Hepatocyte (in vitro differentiated cells): ENCODE data around the gene GALR2. TPM values are rescaled to one million over a fixed set of nuclear protein-coding genes. Genes with fewer than 3 reads are reported as not detected.
"Not testable (repeated sequence)": the region's sequence is repeated elsewhere in the genome, so short reads cannot be mapped to it uniquely, and the experiment has no call there.

Experiments used
- DNase-seq: peaks from one replicate; pipeline ENCODE4 v3.0.0-alpha.2; 2016; ENCODE audit warnings: low spot score
- H2AFZ ChIP-seq: fragments of 200-600 bp; sonication (generic); 2 replicates; pipeline ENCODE4 v1.6.0; 2016; ENCODE audit warnings: antibody characterized with exemption, mild to moderate bottlenecking
- H3K27ac ChIP-seq: fragments of 200-600 bp; sonication (generic); 2 replicates; pipeline ENCODE4 v1.5.1; 2016; ENCODE audit warnings: mild to moderate bottlenecking
- H3K27me3 ChIP-seq: fragments of 200-600 bp; sonication (generic); 2 replicates; pipeline ENCODE4 v1.6.1; 2016
- H3K36me3 ChIP-seq: fragments of 200-600 bp; sonication (generic); replicated peaks from 2 replicates; pipeline ENCODE4 v1.5.1; 2016; ENCODE audit warnings: low read depth; ENCODE audit not compliant: insufficient read depth
- H3K4me1 ChIP-seq: fragments of 200-600 bp; sonication (generic); 2 replicates; pipeline ENCODE4 v1.5.1; 2016; ENCODE audit warnings: mild to moderate bottlenecking, moderate library complexity; ENCODE audit not compliant: insufficient read depth
- H3K4me2 ChIP-seq: fragments of 200-600 bp; sonication (generic); 2 replicates; pipeline ENCODE4 v1.6.0; 2016
- H3K4me3 ChIP-seq: fragments of 200-600 bp; sonication (generic); 2 replicates; pipeline ENCODE4 v1.5.1; 2016; ENCODE audit warnings: mild to moderate bottlenecking
- H3K79me2 ChIP-seq: fragments of 200-600 bp; sonication (generic); 2 replicates; pipeline ENCODE4 v1.6.0; 2017; ENCODE audit warnings: mild to moderate bottlenecking
- H3K9me2 ChIP-seq: fragments of 200-600 bp; sonication (generic); replicated peaks from 2 replicates; pipeline ENCODE4 v1.6.0; 2017; ENCODE audit warnings: mild to moderate bottlenecking; ENCODE audit not compliant: insufficient read depth
- H3K9me3 ChIP-seq: fragments of 200-600 bp; sonication (generic); 2 replicates; pipeline ENCODE4 v1.5.1; 2016; ENCODE audit warnings: low read depth, mild to moderate bottlenecking
- H4K20me1 ChIP-seq: fragments of 200-600 bp; sonication (generic); 2 replicates; pipeline ENCODE4 v1.6.0; 2016; ENCODE audit warnings: mild to moderate bottlenecking; ENCODE audit not compliant: insufficient read depth, poor library complexity, severe bottlenecking
- CTCF ChIP-seq: fragments of 200-600 bp; sonication (generic); IDR thresholded peaks from 2 replicates; pipeline ENCODE4 v1.5.1; 2016; ENCODE audit warnings: antibody characterized with exemption, mild to moderate bottlenecking; ENCODE audit not compliant: poor library complexity
- EZH2 ChIP-seq: fragments of 200-600 bp; sonication (generic); IDR thresholded peaks from 2 replicates; pipeline ENCODE4 v1.6.1; 2016; ENCODE audit warnings: antibody characterized with exemption, mild to moderate bottlenecking, borderline replicate concordance
- EZH2phosphoT487 ChIP-seq: fragments of 200-600 bp; sonication (generic); IDR thresholded peaks from one replicate; pipeline ENCODE4 v1.6.1; 2018; ENCODE audit warnings: antibody characterized with exemption, mild to moderate bottlenecking, low read depth, moderate library complexity; ENCODE audit not compliant: unreplicated experiment, severe bottlenecking
- WGBS: methylation state at CpG from one replicate; pipeline ENCODE4 v1.1.6; 2016; ENCODE audit warnings: low lambda C conversion rate; ENCODE audit errors: missing lambda C conversion rate; 5-methylcytosine and 5-hydroxymethylcytosine counted together
- polyA plus RNA-seq: library from polyadenylated mRNA; unstranded; fragments of >200 nt; fragmentation: Nextera tagmentation; extraction: Ambion mirVana; gene quantifications from 2 replicates; pipeline ENCODE4 v1.2.1, GENCODE V29; 2016
- total RNA-seq: library from RNA; depleted of rRNA; stranded (reverse); fragments of >200 nt; gene quantifications from 2 replicates; pipeline ENCODE4 v1.2.3, GENCODE V29; 2014

GALR2 gene
- total and polyA plus RNA-seq, 2 experiments from 2014 or later, result 0.24 TPM; not detected in 1

GRCh38 chr17:76039121-76039520 is 35.5 kb upstream of the GALR2 start:
- no peaks in the 10 kb centered on the region for H3K9me2 ChIP-seq
- H3K9me3 ChIP-seq, result no peaks in the 10 kb centered on the region
- H3K4me3 ChIP-seq, result no peak overlapping the region
- H3K27ac ChIP-seq, result no peak overlapping the region
- H2AFZ ChIP-seq, result no peak overlapping the region
- WGBS, result 93% methylated on average over 6 of the region's 6 CpGs
- H3K27me3 ChIP-seq, result no peaks in the 10 kb centered on the region
- no peaks in the 10 kb centered on the region for H4K20me1 ChIP-seq
- H3K36me3 ChIP-seq, result no peaks in the 10 kb centered on the region
- H3K79me2 ChIP-seq, result no peaks in the 10 kb centered on the region
- peaks cover 5% of the 10 kb centered on the region for H3K4me1 ChIP-seq
- TF ChIP-seq CTCF (no peak), EZH2 (no peak), EZH2phosphoT487 (no peak)
- no peak for DNase-seq
- no peak overlapping the region for H3K4me2 ChIP-seq

GRCh38 chr17:76040376-76040775 is 34.2 kb upstream of the GALR2 start:
- Histone ChIP-seq H3K4me2 (no peak overlapping the region), H3K36me3 (no peaks in the 10 kb centered on the region), H3K9me2 (no peaks in the 10 kb centered on the region), H3K27ac (no peak overlapping the region), H3K27me3 (no peaks in the 10 kb centered on the region), H3K4me1 (peaks cover 5% of the 10 kb centered on the region), H4K20me1 (no peaks in the 10 kb centered on the region), H3K79me2 (no peaks in the 10 kb centered on the region), H2AFZ (no peak overlapping the region), H3K4me3 (no peak overlapping the region), H3K9me3 (no peaks in the 10 kb centered on the region)
- DNase-seq, result no peak
- 83% methylated on average over 6 of the region's 6 CpGs for WGBS
- no peak for TF ChIP-seq EZH2phosphoT487
- TF ChIP-seq EZH2, result no peak
- no peak for TF ChIP-seq CTCF

GRCh38 chr17:76042868-76043267 is 31.7 kb upstream of the GALR2 start:
- H3K4me3 ChIP-seq, H3K9me3 ChIP-seq, H2AFZ ChIP-seq, H3K27ac ChIP-seq, H3K4me1 ChIP-seq, H3K36me3 ChIP-seq, DNase-seq, H4K20me1 ChIP-seq, H3K4me2 ChIP-seq, H3K27me3 ChIP-seq, H3K79me2 ChIP-seq, H3K9me2 ChIP-seq: not testable (repeated sequence)
- WGBS, result 98% methylated on average over 3 of the region's 3 CpGs

DNA sequence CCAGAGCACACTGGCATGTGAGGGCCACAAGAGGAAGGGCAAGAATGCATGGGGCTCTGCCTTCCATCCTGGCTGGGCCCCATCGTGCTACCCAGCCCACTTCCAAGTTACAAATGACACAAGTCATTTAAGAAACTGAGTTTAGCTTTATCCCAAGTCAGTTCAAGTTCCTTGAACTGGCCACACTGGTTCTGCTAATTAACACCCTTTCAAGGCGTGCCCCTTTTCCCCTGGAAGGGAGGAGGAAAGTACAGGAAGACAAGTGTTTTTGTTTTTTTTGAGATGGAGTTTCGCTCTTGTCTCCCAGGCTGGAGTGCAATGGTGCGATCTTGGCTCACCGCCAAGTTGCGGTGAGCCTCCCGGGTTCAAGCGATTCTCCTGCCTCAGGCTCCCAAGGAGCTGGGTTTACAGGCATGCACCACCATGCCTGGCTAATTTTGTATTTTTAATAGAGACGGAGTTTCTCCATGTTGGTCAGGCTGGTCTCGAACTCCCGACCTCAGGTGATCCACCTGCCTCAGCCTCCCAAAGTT is 30.0 kb upstream of the GALR2 start:
- not testable (repeated sequence) for H3K27ac ChIP-seq, H3K27me3 ChIP-seq, H4K20me1 ChIP-seq, H3K79me2 ChIP-seq, H3K9me2 ChIP-seq, DNase-seq, H3K4me2 ChIP-seq, H3K9me3 ChIP-seq, H3K36me3 ChIP-seq, H2AFZ ChIP-seq, H3K4me3 ChIP-seq, H3K4me1 ChIP-seq
- 91% methylated on average over 11 of the region's 11 CpGs for WGBS

- no peak for DNase-seq
- Histone ChIP-seq H3K36me3 (no peaks in the 10 kb centered on the region), H3K27me3 (no peaks in the 10 kb centered on the region), H3K4me3 (no peak overlapping the region), H3K9me3 (no peaks in the 10 kb centered on the region), H3K4me2 (no peak overlapping the region), H3K4me1 (no peaks in the 10 kb centered on the region), H4K20me1 (no peaks in the 10 kb centered on the region), H3K79me2 (peaks cover 3% of the 10 kb centered on the region), H2AFZ (no peak overlapping the region), H3K27ac (no peak overlapping the region), H3K9me2 (no peaks in the 10 kb centered on the region)
- no peak for TF ChIP-seq EZH2
- no peak for TF ChIP-seq EZH2phosphoT487
- TF ChIP-seq CTCF, result no peak
- WGBS, result 94% methylated on average over 8 of the region's 8 CpGs
Observed at GRCh38 chr17:76046064-76046463, 28.5 kb upstream of the GALR2 start.
